K562 treated with DMSO at 1 percent for 24 hours (cell line): ENCODE measurements around the gene MGAT5B. TPM values are rescaled to one million over a fixed set of nuclear protein-coding genes. Genes with fewer than 3 reads are reported as not detected.

Experiments used
- total RNA-seq: library from RNA; unstranded; fragments of 300-600 nt; gene quantifications from 2 replicates; pipeline ENCODE4 v1.2.3, GENCODE V29; 2022; ENCODE audit warnings: low read depth; ENCODE audit not compliant: insufficient read depth

MGAT5B gene
- total RNA-seq: not detected in 2 replicates

GRCh38 chr17:76868176-76868668, at the start of gene MGAT5B:
TSS of gene MGAT5B (plus strand) at chr17:76868404. CDS start at chr17:76869030, 626 bp downstream.

Other genes starting within 250 kb of the MGAT5B start
- gene ST6GALNAC1, start 224.6 kb upstream of the MGAT5B start, total RNA-seq: 26.1 and 36.2 TPM in 2 replicates
- gene MXRA7, start 157.4 kb upstream of the MGAT5B start, total RNA-seq: 14.4 and 15.0 TPM in 2 replicates
- 47.3 and 50.5 TPM in 2 replicates for gene JMJD6, start 141.8 kb upstream of the MGAT5B start, total RNA-seq
- gene METTL23, start 141.6 kb upstream of the MGAT5B start, total RNA-seq: 76.9 and 81.6 TPM in 2 replicates
- gene SRSF2, start 131.1 kb upstream of the MGAT5B start, total RNA-seq: 458 and 511 TPM in 2 replicates
- 26.6 and 34.6 TPM in 2 replicates for gene MFSD11, start 130.3 kb upstream of the MGAT5B start, total RNA-seq